Measurements from ENCODE around the gene TMEM182.
A peak's percentile ranks its signal among the peaks of the same experiment; 100 is the strongest.

The TMEM182 gene

GRCh38 chr2:102737431-102737830 is 24.4 kb upstream of the TMEM182 start:
- Histone ChIP-seq H3K9me3 (ENCODE audit: insufficient read depth, low read depth, low read length) (no peaks in the 10 kb centered on the region), H3K4me1 (ENCODE audit: insufficient read depth, low read length) (peaks cover 7% of the 10 kb centered on the region; the same call in 1 of the 2 replicates), H3K36me3 (ENCODE audit: insufficient read depth, low read length) (peaks cover 1% of the 10 kb centered on the region; the same call in 1 of the 2 replicates), H3K27me3 (ENCODE audit: insufficient read depth, low read length) (no peaks in the 10 kb centered on the region), H3K4me3 (ENCODE audit: low read length) (peak overlapping the region; percentile 85), H3K27ac (ENCODE audit: low read depth, low read length) (no peak overlapping the region), H3K9ac (ENCODE audit: low read depth, low read length) (no peak overlapping the region)
- WGBS = 83% methylated on average over 1 of the region's 1 CpG

GRCh38 chr2:102743259-102743658 is 18.6 kb upstream of the TMEM182 start:
- no peak overlapping the region for H3K9ac ChIP-seq (ENCODE audit: low read depth, low read length)
- H3K27me3 ChIP-seq (ENCODE audit: insufficient read depth, low read length) = no peaks in the 10 kb centered on the region
- no peaks in the 10 kb centered on the region for H3K9me3 ChIP-seq (ENCODE audit: insufficient read depth, low read depth, low read length)
- no peak overlapping the region for H3K4me3 ChIP-seq (ENCODE audit: low read length)
- WGBS = 96% methylated on average over 2 of the region's 3 CpGs
- no peak overlapping the region for H3K27ac ChIP-seq (ENCODE audit: low read depth, low read length)
- H3K4me1 ChIP-seq (ENCODE audit: insufficient read depth, low read length) = no peaks in the 10 kb centered on the region
- H3K36me3 ChIP-seq (ENCODE audit: insufficient read depth, low read length) = no peaks in the 10 kb centered on the region

GRCh38 chr2:102748107-102748506 is 13.7 kb upstream of the TMEM182 start:
- WGBS = 90% methylated on average over 4 of the region's 4 CpGs
- Histone ChIP-seq H3K9ac (ENCODE audit: low read depth, low read length) (no peak overlapping the region), H3K27ac (ENCODE audit: low read depth, low read length) (no peak overlapping the region), H3K36me3 (ENCODE audit: insufficient read depth, low read length) (no peaks in the 10 kb centered on the region), H3K9me3 (ENCODE audit: insufficient read depth, low read depth, low read length) (no peaks in the 10 kb centered on the region), H3K4me3 (ENCODE audit: low read length) (no peak overlapping the region), H3K4me1 (ENCODE audit: insufficient read depth, low read length) (no peaks in the 10 kb centered on the region), H3K27me3 (ENCODE audit: insufficient read depth, low read length) (no peaks in the 10 kb centered on the region)

- Histone ChIP-seq H3K9me3 (ENCODE audit: insufficient read depth, low read depth, low read length) (no peaks in the 10 kb centered on the region), H3K4me1 (ENCODE audit: insufficient read depth, low read length) (0 out of 2 replicates have a peak, but pooled peaks cover under 1% of the 10 kb centered on the region), H3K4me3 (ENCODE audit: low read length) (no peak overlapping the region), H3K27me3 (ENCODE audit: insufficient read depth, low read length) (no peaks in the 10 kb centered on the region), H3K36me3 (ENCODE audit: insufficient read depth, low read length) (no peaks in the 10 kb centered on the region), H3K27ac (ENCODE audit: low read depth, low read length) (no peak overlapping the region), H3K9ac (ENCODE audit: low read depth, low read length) (no peak overlapping the region)
- WGBS = 93% methylated on average over 1 of the region's 3 CpGs
Measured at GRCh38 chr2:102749938-102750337, 11.9 kb upstream of the TMEM182 start.

- Histone ChIP-seq H3K9me3 (ENCODE audit: insufficient read depth, low read depth, low read length) (no peaks in the 10 kb centered on the region), H3K36me3 (ENCODE audit: insufficient read depth, low read length) (no peaks in the 10 kb centered on the region), H3K27me3 (ENCODE audit: insufficient read depth, low read length) (no peaks in the 10 kb centered on the region), H3K4me3 (ENCODE audit: low read length) (no peak overlapping the region), H3K9ac (ENCODE audit: low read depth, low read length) (no peak overlapping the region), H3K27ac (ENCODE audit: low read depth, low read length) (no peak overlapping the region), H3K4me1 (ENCODE audit: insufficient read depth, low read length) (peaks cover 8% of the 10 kb centered on the region; the same call in 1 of the 2 replicates)
- 84% methylated on average over 5 of the region's 7 CpGs for WGBS
Measured at GRCh38 chr2:102753563-102754159, 8.2 kb upstream of the TMEM182 start.

- Histone ChIP-seq H3K36me3 (ENCODE audit: insufficient read depth, low read length) (no peaks in the 10 kb centered on the region), H3K9ac (ENCODE audit: low read depth, low read length) (no peak overlapping the region), H3K9me3 (ENCODE audit: insufficient read depth, low read depth, low read length) (no peaks in the 10 kb centered on the region), H3K27ac (ENCODE audit: low read depth, low read length) (no peak overlapping the region), H3K27me3 (ENCODE audit: insufficient read depth, low read length) (no peaks in the 10 kb centered on the region), H3K4me3 (ENCODE audit: low read length) (no peak overlapping the region), H3K4me1 (ENCODE audit: insufficient read depth, low read length) (peaks cover 8% of the 10 kb centered on the region; the same call in 1 of the 2 replicates)
- WGBS = 94% methylated on average over 2 of the region's 3 CpGs
Measured at GRCh38 chr2:102754456-102755145, 7.2 kb upstream of the TMEM182 start.

GRCh38 chr2:102755284-102755683 is 6.5 kb upstream of the TMEM182 start:
- Histone ChIP-seq H3K4me1 (ENCODE audit: insufficient read depth, low read length) (peaks cover 8% of the 10 kb centered on the region; the same call in 1 of the 2 replicates), H3K36me3 (ENCODE audit: insufficient read depth, low read length) (no peaks in the 10 kb centered on the region), H3K27me3 (ENCODE audit: insufficient read depth, low read length) (no peaks in the 10 kb centered on the region), H3K9ac (ENCODE audit: low read depth, low read length) (no peak overlapping the region), H3K4me3 (ENCODE audit: low read length) (no peak overlapping the region), H3K27ac (ENCODE audit: low read depth, low read length) (no peak overlapping the region), H3K9me3 (ENCODE audit: insufficient read depth, low read depth, low read length) (no peaks in the 10 kb centered on the region)
- 81% methylated on average over 4 of the region's 4 CpGs for WGBS

- Histone ChIP-seq H3K27me3 (ENCODE audit: insufficient read depth, low read length) (no peaks in the 10 kb centered on the region), H3K9me3 (ENCODE audit: insufficient read depth, low read depth, low read length) (no peaks in the 10 kb centered on the region), H3K4me1 (ENCODE audit: insufficient read depth, low read length) (peaks cover 8% of the 10 kb centered on the region; the same call in 1 of the 2 replicates), H3K4me3 (ENCODE audit: low read length) (no peak overlapping the region), H3K36me3 (ENCODE audit: insufficient read depth, low read length) (no peaks in the 10 kb centered on the region), H3K9ac (ENCODE audit: low read depth, low read length) (no peak overlapping the region), H3K27ac (ENCODE audit: low read depth, low read length) (no peak overlapping the region)
Measured at GRCh38 chr2:102758439-102758838, 3.4 kb upstream of the TMEM182 start.

- WGBS = 93% methylated on average over 6 of the region's 6 CpGs
- no peaks in the 10 kb centered on the region for H3K9me3 ChIP-seq (ENCODE audit: insufficient read depth, low read depth, low read length)
- no peak overlapping the region for H3K9ac ChIP-seq (ENCODE audit: low read depth, low read length)
- no peak overlapping the region for H3K27ac ChIP-seq (ENCODE audit: low read depth, low read length)
- H3K36me3 ChIP-seq (ENCODE audit: insufficient read depth, low read length) = peaks cover 6% of the 10 kb centered on the region; the same call in 1 of the 2 replicates
- no peaks in the 10 kb centered on the region for H3K4me1 ChIP-seq (ENCODE audit: insufficient read depth, low read length)
- H3K27me3 ChIP-seq (ENCODE audit: insufficient read depth, low read length) = no peaks in the 10 kb centered on the region
- no peak overlapping the region for H3K4me3 ChIP-seq (ENCODE audit: low read length)
Measured at GRCh38 chr2:102764083-102764482, 2.3 kb downstream of the TMEM182 start.

- no peaks in the 10 kb centered on the region for H3K4me1 ChIP-seq (ENCODE audit: insufficient read depth, low read length)
- H3K27me3 ChIP-seq (ENCODE audit: insufficient read depth, low read length) = no peaks in the 10 kb centered on the region
- no peak overlapping the region for H3K27ac ChIP-seq (ENCODE audit: low read depth, low read length)
- no peaks in the 10 kb centered on the region for H3K9me3 ChIP-seq (ENCODE audit: insufficient read depth, low read depth, low read length)
- H3K4me3 ChIP-seq (ENCODE audit: low read length) = no peak overlapping the region
- peaks cover 6% of the 10 kb centered on the region; the same call in 1 of the 2 replicates for H3K36me3 ChIP-seq (ENCODE audit: insufficient read depth, low read length)
- H3K9ac ChIP-seq (ENCODE audit: low read depth, low read length) = no peak overlapping the region
- WGBS = no CpG with 5 or more reads among the region's 1 CpG
Measured at GRCh38 chr2:102765061-102765460, 3.2 kb downstream of the TMEM182 start.

- Histone ChIP-seq H3K4me1 (ENCODE audit: insufficient read depth, low read length) (peaks cover 7% of the 10 kb centered on the region; the same call in 1 of the 2 replicates), H3K36me3 (ENCODE audit: insufficient read depth, low read length) (peaks cover 6% of the 10 kb centered on the region; the same call in 1 of the 2 replicates), H3K9me3 (ENCODE audit: insufficient read depth, low read depth, low read length) (no peaks in the 10 kb centered on the region), H3K27ac (ENCODE audit: low read depth, low read length) (no peak overlapping the region), H3K27me3 (ENCODE audit: insufficient read depth, low read length) (no peaks in the 10 kb centered on the region), H3K9ac (ENCODE audit: low read depth, low read length) (no peak overlapping the region), H3K4me3 (ENCODE audit: low read length) (no peak overlapping the region)
- 99% methylated on average over 3 of the region's 3 CpGs for WGBS
Measured at GRCh38 chr2:102768253-102768652, 6.4 kb downstream of the TMEM182 start.

All from HUES64 (cell line).